IPS-NIHi7 (cell line): ENCODE measurements around the gene MYG1.
"Not testable (repeated sequence)": the region's sequence is repeated elsewhere in the genome, so short reads cannot be mapped to it uniquely, and the experiment has no call there.

ENCODE experiments used
- DNase-seq: peaks from one replicate; pipeline ENCODE4 v3.0.0; 2012; ENCODE audit warnings: mixed read lengths; ENCODE audit errors: extremely low spot score

Gene MYG1

DNA sequence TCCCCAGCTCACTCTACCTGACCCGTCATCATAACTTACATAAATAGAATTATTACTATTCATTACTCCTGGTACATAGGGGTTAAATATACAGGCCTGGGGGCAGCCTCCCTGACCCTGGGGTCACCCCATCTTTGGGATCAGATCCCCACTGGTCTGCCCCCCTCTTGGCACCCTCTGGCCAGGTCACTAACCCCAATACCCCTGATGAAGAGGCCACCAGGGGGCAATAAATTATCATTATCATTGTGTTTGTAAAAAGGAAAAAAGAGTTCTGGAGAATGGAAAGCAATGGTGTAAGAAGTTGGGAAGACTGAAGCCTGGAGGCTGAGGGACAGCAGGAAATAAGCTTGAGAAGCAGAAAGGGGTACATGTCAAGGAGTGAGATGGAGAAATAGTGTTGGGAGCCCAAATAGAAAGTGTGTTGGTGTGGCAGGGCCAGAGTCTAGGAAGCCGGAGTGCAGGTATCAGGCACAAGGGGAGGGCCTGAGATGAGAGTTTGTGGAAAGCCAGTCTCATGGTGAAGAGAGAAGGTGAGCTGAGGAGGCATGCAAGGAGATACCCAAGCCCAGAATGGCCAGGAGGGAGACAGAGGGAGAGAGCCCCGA, 28.0 kb downstream of the MYG1 start:
- DNase-seq, result no peak

DNA sequence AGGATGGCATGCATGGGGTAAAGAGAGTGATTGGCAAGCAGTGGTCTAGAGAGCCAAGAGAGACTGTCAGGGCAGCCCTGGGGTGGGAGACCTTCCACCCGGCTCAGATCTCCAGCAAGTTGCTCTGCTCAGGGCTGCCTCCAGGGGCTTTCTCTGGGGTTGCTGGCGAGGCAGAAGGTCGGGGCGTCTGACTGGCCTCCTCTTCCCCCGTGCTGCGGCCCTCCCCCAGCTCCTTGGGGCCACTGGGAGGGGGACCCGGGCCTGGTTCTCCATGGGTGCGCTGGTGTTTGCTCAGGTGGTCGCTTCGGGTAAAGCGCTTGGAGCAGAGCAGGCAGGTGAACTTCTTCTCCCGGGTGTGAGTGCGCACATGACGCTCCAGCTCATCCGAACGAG, 28.5 kb downstream of the MYG1 start:
- DNase-seq, result peak; percentile 64

DNA sequence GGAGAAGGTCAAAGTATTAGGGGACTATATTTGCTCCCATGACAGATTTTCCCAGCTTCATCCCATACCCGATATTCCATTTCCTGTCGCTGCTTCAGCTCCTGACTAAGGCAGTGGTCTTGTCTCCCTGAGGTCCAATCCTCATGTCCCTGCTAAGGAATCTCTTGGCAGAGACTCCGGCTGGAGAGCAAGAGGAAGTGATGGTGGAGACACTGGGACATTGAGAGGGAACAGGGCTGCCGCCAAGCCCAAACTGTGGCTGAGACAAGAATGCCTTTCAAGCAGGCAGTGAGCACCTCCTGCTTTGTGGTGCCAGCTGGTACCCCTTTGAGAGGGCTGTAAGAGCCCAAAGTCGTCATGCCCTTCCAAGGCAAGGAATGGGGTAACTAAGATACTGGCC, 31.2 kb downstream of the MYG1 start:
- no peak for DNase-seq

DNA sequence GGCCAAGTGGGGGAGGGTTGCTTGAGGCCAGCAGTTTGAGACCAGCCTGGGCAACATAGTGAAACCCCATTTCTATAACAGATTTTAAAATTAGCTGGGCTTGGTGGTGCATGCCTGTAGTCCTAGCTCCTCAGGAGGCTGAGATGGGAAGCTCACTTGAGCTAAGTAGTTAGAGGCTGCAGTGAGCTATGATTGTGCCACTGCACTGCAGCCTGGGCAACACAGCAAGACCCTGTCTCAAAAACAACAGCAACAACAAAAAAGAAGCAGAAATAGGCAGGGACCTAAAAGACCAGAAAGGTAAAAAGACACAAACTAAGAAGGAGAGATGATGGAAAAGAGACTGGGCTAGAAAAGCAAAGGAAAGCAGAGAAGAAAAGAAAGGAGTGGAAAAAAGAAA, 32.8 kb downstream of the MYG1 start:
- DNase-seq, result not testable (repeated sequence)

DNA sequence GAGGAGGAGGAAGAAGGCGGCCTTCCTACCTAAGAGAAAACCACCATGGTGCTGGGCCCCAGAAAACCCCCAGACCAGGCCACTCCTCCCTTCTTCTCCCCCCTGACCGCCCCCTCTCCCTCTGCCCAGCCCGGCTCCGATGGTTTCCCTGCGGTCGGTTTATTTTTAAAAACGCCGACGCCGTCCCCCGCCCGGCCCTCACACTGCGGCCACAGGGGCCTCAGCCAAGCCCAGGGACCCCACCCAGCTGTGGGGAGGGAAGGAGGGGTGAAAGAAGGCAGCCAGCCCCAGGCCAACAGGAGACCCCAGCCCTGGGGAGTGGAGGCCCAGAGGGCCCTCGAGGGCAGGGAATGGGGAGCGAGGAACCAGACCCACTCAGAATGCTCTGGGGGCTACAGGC, 33.2 kb downstream of the MYG1 start:
- no peak for DNase-seq

DNA sequence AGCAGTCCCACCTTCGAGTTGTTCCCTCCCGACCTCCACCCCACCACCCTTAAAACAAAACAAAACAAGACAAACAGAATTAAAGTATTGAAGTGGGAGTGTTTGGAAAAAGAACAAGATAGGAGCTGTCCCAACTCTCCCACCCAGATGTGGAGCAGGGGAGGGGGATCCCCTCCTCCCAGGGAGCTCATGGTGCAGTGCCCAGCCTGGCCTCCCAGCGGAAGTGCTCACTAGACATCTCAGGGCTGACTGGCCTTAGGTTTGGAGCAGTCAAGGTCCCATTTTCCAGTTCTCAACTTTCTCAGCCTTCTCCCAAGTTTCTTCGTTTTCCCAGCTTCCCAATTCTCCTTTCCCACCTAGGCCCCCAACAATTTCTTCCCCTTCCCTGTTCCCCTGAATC, 33.8 kb downstream of the MYG1 start:
- no peak for DNase-seq

DNA sequence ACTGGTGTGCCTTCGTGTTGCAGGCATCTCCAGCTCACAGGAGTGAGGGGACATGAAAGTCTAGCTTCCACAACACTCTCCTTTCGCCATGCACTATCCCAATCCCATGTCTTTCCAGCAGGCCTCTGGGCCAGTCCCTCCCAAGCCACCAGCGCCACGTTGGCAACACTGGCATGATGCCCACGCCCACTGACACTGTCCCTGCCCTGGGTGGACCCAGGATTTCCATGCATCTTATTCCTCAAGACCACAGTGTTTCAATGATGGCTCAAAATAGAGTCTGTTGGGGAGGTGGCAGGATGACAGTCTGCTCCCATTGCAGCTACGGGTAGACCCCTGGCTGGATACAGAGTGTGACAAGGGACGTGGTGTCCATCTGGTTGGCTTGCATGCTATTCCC, 34.4 kb downstream of the MYG1 start:
- DNase-seq, result no peak

DNA sequence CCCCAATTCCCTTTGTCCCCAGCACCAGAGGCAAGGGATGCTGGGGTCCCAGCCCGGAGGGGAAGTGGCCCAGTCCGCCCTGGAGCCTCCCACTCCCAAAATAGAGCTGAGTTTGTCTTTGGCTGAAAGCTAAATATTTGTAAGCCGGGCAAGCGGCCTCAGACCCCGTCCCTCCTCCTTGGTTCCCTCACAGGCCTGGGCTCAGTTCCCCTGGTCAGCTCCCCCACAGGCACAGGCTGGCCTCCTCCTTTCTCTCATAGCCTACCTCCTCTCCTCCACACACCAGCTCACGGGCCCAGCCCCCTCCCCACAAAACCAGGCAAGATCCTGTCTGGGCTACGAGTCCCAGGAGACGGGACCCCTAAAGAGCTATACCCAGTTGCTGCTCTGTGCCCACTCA, 35.3 kb downstream of the MYG1 start:
- no peak for DNase-seq

DNA sequence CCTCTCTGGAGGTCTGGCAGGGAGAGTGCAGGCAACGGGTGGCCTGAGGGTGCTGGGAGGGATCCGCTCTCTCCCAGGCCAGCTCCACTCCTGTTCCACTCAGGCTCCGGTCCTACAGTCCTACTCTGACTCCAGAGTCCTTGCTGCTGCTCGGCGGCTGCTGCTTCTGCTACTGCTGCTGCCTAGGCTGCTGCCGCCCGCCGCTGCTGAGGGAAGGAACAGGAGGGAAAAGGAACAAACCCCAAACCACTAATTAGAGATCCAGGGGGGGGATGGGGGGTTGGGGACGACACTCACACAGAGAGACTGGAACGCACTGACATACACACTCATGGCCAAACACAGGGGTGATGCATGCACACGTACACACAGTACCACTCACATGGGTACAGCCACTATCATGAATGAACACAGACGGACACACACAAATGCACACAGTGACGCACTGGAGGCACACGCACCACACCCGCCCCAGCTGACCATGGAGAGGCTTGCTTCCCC, 36.7 kb downstream of the MYG1 start, which contains the start of gene SP7:
SP7 (minus strand) TSS at position 174 of the 501 bp plus-strand sequence. CDS start 708 bp downstream, outside the sequence.
- no peak for DNase-seq

DNA sequence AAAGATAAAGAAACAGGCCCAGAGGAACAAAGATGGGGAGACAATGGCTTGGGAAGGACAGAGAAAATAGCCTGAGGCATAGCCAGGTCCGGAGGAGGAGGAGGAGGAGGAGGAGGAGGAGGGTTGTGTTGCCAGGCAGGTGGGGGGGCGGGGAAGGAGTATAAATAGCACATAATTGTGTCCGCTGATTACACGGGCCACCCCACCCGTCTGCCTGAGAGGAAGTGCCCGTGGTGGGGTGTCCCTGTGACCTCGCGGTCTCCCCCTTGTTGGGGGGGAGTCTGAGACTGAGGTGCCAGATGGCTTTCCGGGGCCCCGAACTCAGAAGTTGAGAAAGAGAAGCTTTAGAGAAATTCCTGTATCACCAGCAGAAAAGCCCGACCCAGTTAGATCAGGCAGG, 38.5 kb downstream of the MYG1 start:
- DNase-seq, result no peak

DNA sequence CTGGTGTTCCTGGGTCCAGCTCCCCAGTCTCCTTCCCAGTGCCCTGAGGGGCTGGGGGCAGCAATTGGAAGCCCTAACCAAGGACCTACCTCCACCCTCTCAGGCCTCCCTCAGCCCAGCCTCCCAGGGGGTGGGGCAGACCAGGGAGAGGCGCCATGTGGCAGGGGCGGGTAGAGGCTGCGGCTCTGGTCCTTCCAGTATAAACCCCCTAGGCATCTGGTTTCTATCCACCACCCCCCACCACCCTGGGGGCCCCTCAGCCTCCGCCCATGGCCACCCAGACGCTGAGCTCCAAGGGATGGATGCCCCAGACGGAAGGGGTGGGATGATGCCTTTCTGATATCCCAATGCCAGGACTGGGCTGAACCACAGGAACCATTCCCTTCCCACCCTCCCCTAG, 39.4 kb downstream of the MYG1 start:
- no peak for DNase-seq

DNA sequence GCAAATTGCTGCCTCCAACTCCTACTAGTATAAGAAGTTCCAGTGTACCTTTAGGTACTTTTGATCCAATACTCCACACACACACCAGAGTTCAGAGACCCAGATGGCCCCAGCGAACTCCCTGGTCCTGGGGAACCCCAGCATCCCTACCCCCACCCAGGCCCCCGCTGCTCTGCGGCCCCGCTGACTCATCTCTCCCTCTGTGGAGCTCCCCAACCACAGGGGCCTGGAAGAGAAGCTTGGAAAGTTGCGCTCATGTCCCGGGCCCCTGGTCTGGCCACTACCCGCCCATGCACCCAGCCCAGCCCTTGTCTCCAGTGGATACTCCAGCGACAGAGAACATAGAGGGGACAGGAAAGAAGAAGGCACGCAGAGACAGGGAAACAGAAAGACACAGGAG, 40.9 kb downstream of the MYG1 start:
- no peak for DNase-seq

DNA sequence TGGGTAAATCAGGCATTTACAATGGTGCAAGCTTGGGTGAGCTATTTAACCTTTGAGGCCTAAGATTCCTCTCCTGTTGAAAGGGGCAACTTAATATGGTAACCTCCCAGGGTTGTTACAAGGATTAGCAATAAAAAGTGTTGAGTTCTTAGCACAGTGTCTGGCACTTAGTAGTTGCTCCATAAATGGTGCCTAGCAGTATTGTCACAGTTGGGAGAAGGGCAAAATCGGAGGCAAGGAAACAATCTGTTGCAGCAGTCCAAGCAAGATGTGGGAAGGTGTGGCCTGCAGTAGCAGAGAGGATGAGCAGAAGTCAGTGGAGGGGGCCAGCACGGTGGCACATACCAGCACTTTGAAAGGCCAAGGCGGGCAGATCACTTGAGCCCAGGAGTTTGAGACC, 44.0 kb downstream of the MYG1 start:
- DNase-seq, result no peak

DNA sequence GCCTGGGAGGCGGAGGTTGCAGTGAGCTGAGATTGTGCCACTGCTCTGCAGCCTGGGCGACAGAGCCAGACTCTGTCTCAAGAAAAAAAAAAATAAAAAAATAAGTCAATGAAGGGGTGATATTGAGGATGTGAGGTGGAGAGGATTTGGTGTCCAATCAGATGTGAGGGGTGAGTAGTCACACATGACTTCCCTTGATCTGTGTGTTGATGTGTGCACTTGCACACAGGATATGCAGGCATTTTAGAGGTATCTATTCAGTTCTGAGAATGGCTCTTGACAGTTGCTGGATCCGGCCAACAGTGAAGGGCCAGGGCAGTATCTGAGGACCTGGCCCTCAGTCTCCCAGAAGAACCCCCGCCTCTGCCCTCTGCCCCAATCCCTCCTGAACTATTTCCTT, 44.5 kb downstream of the MYG1 start:
- DNase-seq, result no peak

DNA sequence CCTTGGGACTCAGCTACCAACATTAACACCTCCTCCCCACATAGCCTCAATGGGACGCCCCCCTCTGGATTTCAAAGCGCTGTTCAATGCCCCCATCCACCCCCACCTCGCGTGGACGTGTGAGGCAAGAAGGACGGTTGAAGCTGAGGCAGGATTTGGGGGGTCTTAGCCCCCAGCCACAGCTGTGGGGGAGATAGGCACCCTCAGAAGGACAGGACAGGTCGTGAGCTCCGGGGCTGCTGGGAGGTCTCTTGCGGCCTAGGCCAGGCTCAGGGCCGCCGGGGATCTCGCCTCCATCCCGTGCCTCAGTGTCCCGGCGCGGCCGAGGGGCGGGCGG, 45.0 kb downstream of the MYG1 start:
- no peak for DNase-seq

DNA sequence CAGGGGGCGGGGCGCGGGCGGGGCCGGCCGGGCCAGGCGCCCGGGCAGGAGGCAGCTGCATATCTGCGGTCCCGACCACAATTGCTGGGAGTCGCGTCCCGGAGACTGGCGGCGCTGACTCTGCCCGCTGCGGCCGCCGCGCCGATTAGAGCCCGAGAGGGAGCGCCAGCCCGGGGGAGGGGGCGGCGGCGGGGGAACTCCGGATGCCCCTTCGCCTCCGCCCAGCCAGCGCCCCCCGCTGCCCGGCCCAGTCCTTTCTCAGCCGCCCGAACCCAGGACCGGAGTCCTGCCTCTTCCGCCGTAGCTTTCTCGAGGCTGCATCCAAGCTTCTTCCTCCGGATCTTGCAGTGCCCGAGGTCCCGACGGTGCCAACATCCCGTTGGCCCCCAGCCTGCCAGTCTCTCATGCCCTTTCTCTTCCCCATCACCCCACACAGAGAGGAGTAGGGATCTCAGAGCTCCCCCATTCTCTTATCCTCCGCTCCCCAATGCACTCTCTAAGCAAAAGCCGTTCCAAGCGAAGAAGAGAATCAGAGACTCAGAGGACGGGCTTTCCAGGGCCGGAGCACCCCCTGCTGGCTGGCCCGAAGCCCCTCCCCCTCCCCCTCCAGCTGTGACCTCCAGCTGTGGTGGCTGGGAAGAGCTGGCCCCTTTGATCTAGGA, 45.5 kb downstream of the MYG1 start:
- peak; percentile 69 for DNase-seq

DNA sequence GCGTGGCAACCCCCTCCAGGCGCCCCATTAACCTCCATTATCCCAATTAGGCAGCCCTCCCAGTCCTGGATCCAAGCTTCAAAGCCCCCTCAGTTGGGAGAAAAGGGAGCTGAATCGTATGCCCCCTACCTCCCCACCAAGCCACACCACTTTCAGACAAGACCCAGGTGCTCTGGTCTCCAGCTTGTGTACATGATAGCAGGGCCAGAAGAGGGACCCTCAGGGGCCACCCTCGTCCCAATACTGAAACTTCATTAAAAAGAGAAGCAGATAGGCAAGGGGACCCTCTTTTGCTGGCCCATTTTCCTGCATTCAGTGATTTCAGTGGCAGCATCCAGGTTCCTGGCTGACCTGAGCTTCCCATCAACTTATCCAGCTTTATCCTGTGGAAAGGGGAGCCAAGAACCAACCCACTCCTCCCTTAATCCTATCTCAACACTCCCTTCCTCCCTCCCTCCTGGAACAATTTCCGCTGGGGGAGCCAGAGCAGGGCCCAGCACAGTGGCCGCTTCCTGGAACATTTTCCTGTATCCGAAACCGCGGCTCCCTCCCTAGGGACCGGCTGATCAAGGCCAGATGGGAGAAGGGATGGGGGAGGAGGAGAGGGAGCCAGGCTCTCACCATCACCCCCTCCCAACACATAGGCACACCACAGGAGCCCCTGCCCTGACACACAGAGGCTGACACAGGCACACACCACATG, 46.1 kb downstream of the MYG1 start:
- no peak for DNase-seq

DNA sequence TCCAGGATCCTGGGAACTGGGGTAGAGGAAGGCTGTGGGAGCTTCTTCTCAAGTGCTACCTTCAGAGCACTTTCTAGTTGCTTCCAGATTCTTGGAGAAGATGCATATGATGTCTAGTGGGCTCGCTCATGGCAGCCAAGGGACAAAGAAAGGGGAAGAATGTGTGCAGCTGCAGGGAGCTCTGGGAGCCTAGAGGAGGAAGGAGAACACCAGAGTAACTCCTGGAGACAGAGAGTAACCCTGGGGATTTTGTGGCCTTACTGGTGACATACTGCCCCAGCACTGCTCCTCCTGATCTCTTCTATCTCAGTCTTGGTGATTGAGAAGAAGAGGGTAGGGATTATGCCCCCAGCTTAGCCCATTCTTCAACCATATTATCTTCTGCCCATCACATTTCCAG, 47.0 kb downstream of the MYG1 start:
- no peak for DNase-seq

DNA sequence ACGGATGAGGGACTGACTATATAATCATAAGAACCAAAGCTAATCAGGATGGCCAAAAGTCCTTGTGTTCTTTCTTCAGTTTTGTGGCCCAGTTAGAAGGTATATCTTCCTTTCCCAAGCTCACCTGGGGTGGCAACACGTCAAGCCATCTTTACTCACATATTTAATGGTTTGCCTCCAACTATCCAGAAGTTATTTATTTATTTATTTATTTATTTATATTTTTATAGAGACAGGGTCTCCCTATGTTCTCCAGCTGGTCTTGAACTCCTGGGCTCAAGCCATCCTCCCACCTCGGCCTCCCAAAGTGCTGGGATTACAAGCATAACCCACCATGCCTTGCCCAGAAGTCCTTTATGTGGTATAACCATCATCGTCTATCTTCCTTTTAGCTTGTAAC, 48.4 kb downstream of the MYG1 start:
- no peak for DNase-seq

DNA sequence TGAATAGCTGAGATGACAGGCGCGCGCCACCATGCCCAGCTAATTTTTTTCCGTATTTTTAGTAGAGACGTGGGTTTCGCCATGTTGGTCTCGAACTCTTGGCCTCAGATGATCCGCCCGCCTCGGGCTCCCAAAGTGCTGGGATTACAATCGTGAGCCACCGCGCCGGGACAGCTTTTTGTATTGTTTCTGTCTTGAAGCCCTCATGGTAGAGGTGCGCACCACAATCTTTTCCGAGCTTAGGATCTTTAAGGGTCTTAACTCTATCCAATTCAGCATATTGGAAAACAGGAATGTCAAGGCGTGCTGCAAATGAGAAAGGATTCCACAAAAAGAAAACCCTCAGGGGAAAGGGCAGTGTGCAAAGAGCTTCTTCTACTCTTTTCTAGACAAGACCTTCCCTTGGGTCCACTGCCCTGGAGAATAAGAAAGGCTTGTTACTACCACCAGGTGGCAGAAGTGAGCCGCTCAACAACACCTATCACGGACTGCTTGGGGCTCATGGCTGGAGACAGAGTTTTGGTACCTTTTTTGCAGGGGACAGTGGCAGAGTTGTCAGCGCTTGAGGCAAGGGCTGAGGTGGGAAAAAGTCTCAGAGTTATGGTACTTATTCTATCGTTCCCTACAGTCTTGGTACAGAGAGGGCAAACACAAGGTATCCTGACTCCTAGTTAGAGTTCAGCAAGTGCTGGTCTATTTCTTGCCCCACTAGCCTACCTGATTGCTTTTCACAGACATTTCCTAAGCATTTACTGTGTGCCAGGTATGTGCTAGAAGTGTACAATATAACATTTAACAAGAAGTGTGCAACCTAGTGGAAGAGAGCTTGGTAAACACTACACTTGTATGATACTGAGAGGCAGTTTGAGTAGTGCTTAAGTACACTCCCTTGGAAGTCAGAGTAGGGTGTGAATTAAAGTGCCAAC, 53.1 kb downstream of the MYG1 start:
- DNase-seq, result peak; percentile 79

DNA sequence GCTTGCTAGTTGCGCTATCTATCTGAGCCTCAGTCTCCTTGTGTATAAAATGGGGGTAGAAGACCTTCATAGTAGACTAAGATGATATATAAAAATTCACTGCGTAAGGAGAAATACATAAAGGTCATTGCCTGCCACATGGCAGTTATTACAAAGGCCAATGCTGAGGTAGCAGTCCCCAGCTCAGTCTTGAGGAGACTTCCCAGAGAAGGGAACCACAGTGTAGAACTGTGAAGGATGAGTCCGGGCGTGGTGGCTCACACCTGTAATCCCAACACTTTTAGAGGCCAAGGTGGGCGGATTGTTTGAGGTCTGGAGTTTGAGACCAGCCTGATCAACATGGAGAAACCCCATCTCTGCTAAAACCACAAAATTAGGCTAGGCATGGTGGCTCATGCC, 53.8 kb downstream of the MYG1 start:
- no peak for DNase-seq

DNA sequence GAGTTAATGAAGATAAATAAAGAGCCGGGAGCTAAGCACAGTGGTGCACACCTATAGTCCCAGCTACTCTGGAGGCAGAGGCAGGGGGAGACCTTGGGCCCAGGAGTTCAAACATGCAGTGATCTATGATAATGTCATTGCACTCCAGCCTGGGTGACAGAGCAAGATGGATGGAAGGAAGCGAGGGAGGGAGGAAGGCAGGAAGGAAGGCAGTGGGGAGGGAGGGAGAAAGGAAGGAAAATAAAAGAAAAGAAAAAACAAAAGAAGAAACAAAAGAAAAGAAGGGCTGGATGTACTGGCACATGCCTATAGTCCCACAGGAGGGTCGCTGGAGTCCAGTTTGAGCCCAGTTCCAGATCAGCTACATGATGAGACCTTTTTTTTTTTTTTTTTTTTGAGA, 55.6 kb downstream of the MYG1 start:
- no peak for DNase-seq
